Esophagus (tissue), 2 donors: Measurements from ENCODE around the gene CFTR. TPM values are rescaled to one million over a fixed set of nuclear protein-coding genes. Genes with fewer than 3 reads are reported as not detected.
A peak's percentile ranks its signal among the peaks of the same experiment; 100 is the strongest.

Experiments
- H3K27ac ChIP-seq, 2 donors: one replicate each; pipeline ENCODE4 v1.5.1; 2013; ENCODE audit warnings: low read depth in 2 of 2, mild to moderate bottlenecking in 2 of 2, inconsistent platforms in 1 of 2, low read length in 1 of 2, moderate library complexity in 1 of 2
- H3K27me3 ChIP-seq, 2 donors: one replicate each; pipeline ENCODE4 v1.6.1; 2013; ENCODE audit warnings: low read length in 2 of 2, control low read depth in 1 of 2, mild to moderate bottlenecking in 1 of 2; ENCODE audit not compliant: insufficient read depth in 2 of 2, control insufficient read depth in 1 of 2
- H3K36me3 ChIP-seq, 2 donors: one replicate each; pipeline ENCODE4 v1.6.1; 2013; ENCODE audit warnings: low read length in 1 of 2; ENCODE audit not compliant: control insufficient read depth in 2 of 2, insufficient read depth in 2 of 2
- H3K4me1 ChIP-seq, 2 donors: one replicate each; pipeline ENCODE4 v1.6.1; 2013; ENCODE audit warnings: low read length in 1 of 2; ENCODE audit not compliant: control insufficient read depth in 2 of 2, insufficient read depth in 2 of 2
- H3K4me3 ChIP-seq, 2 donors: one replicate each; pipeline ENCODE4 v1.5.1; 2013; ENCODE audit warnings: low read length in 2 of 2, mild to moderate bottlenecking in 2 of 2, low read depth in 1 of 2, moderate library complexity in 1 of 2
- H3K9me3 ChIP-seq, 2 donors: one replicate each; pipeline ENCODE4 v1.6.1; 2013; ENCODE audit warnings: mild to moderate bottlenecking in 2 of 2, low read depth in 1 of 2, low read length in 1 of 2, moderate library complexity in 1 of 2; ENCODE audit not compliant: control insufficient read depth in 2 of 2, insufficient read depth in 1 of 2
- WGBS, 2 donors: extraction: QIAGEN DNeasy Blood & Tissue Kit; methylation state at CpG; one replicate each; pipeline ENCODE4 v1.1.7; 2013; 5-methylcytosine and 5-hydroxymethylcytosine counted together
- polyA plus RNA-seq, 2 donors: library from polyadenylated mRNA; stranded (reverse); fragments of 200-250 nt; gene quantifications; one replicate each; pipeline ENCODE4 v1.2.3, GENCODE V29; 2013
- donor health status: healthy with polysubstance abuse.
- donor health status: Bipolar disorder and iron deficiency.

The CFTR gene
- polyA plus RNA-seq, 2 donors, result 0.29 to 1.2 TPM

DNA sequence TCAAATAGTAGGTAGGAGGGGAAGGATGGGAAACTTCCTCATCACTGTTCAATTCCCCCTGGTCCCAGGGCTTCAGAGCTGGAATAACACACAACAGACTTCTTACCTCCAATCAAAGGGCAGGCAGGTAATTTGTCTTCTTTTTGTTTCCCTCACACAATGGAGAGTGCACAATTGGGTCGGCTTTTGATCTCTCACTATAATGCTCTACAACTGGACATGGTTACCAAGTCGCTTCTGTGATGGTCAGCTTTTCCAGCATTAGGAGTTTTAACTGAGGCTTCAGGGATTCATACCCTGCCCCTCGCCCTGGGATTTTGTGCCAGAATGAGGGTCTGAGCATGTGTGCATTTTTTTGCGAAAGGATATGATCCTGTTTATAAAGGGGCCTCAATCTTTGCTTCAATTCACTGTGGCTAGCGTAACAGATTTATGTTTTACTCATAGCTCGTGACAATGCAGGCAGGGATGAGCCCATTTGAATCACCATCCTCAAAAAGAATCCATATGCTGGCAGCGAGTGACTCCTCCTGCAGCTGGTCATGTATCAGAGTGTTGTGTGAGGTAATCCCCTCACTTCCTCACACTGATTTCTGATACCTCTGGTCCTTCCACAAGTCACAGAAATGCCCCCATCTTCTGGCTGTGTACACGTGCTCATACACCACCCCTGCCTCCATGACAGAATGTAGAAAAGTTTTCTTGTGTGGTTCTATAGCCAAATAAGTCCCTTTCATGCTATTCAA, 203.8 kb downstream of the CFTR start:
- Histone ChIP-seq H3K4me3 (no peak overlapping the region), H3K9me3 (no peaks in the 10 kb centered on the region), H3K27me3 (no peaks in the 10 kb centered on the region), H3K36me3 (no peaks in the 10 kb centered on the region), H3K4me1 (no peaks in the 10 kb centered on the region), H3K27ac (no peak overlapping the region)
- 81% methylated on average over 8 of the region's 8 CpGs for WGBS, 2 donors

DNA sequence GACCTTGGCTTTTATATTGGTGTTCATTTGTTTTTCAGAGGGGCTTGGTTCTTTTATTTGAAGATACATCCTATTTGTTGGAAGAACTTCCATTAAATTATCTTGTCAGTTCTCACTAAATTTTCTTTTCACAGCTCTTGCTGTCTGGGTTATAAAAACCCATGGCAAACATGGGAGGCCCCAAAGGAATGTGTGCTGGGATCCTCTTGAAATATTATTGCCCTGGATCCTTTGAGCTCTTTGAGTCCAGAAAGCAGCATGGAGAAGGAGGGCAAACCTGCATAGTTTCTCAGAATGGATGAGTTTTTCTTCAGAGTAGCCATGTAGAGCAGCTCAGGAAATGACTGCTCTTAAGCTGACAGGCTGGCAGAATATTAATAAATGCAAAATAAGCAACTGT, 206.0 kb downstream of the CFTR start:
- H3K4me3 ChIP-seq, result no peak overlapping the region
- no peaks in the 10 kb centered on the region for H3K4me1 ChIP-seq
- no peaks in the 10 kb centered on the region for H3K27me3 ChIP-seq
- H3K36me3 ChIP-seq, result no peaks in the 10 kb centered on the region
- no peaks in the 10 kb centered on the region for H3K9me3 ChIP-seq
- no peak overlapping the region for H3K27ac ChIP-seq

- Histone ChIP-seq H3K27me3 (no peaks in the 10 kb centered on the region), H3K4me3 (no peak overlapping the region), H3K36me3 (no peaks in the 10 kb centered on the region), H3K27ac (peak overlapping the region in 1 of 2 donors; percentile 14), H3K4me1 (no peaks in the 10 kb centered on the region), H3K9me3 (no peaks in the 10 kb centered on the region)
These were observed 206.6 kb downstream of the CFTR start for GRCh38 chr7:117686311-117686935.

GRCh38 chr7:117688126-117688525, 208.3 kb downstream of the CFTR start:
- WGBS, 2 donors, result 57 to 74% methylated on average over 2 of the region's 2 CpGs
- no peaks in the 10 kb centered on the region for H3K27me3 ChIP-seq
- no peaks in the 10 kb centered on the region for H3K4me1 ChIP-seq
- no peaks in the 10 kb centered on the region for H3K9me3 ChIP-seq
- H3K36me3 ChIP-seq, result no peaks in the 10 kb centered on the region
- peak overlapping the region in 1 of 2 donors; percentile 74 for H3K27ac ChIP-seq
- H3K4me3 ChIP-seq, result no peak overlapping the region

GRCh38 chr7:117689406-117689805, 209.6 kb downstream of the CFTR start:
- peak overlapping the region; percentile 33 to 56 for H3K27ac ChIP-seq
- no peaks in the 10 kb centered on the region for H3K36me3 ChIP-seq
- no peaks in the 10 kb centered on the region for H3K27me3 ChIP-seq
- H3K4me3 ChIP-seq, result no peak overlapping the region
- no peaks in the 10 kb centered on the region for H3K9me3 ChIP-seq
- no peaks in the 10 kb centered on the region for H3K4me1 ChIP-seq

DNA sequence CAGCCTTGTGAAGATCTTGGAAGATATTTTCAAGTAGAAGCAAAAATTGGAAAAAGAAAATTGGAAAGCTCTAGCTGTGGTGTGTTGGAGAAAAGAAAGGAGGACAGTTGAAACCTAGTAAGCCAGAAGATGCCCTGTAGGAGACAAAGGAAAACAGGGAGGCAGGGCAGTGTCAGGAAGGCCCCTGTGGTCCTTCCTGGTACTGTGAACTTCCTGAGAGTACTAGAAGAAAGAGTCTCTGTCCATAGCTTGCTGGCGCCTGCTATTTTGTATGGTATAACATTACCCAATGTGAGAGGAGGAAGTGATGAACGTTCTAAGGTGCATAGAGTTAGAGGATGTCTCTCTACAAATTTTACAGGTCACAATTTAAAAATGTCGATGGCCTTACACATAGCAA, 210.3 kb downstream of the CFTR start:
- H3K4me3 ChIP-seq, result no peak overlapping the region

DNA sequence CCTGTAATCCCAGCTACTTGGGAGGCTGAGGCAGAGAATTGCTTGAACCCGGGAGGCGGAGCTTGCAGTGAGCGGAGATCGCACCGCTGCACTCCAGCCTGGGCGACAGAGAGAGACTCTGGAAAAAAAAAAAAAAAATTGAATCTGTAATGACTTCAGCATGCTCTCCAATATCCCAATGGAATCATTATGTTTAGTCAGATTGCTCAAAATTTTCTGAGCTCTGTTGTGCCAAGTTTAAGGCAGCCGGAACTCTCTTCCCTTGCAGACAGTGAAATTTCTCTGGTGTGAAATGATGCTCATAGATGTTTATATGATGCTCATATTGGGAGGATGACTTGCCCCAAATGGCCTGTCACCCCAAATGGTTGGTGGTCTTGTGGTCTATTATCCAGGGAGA, 212.5 kb downstream of the CFTR start:
- Histone ChIP-seq H3K36me3 (no peaks in the 10 kb centered on the region), H3K4me1 (no peaks in the 10 kb centered on the region), H3K27ac (no peak overlapping the region), H3K4me3 (no peak overlapping the region), H3K27me3 (no peaks in the 10 kb centered on the region), H3K9me3 (no peaks in the 10 kb centered on the region)
- WGBS, 2 donors, result 97 to 98% methylated on average over 7 of the region's 7 CpGs

More for the DNA sequence above, 210.3 kb downstream of the CFTR start:
- Histone ChIP-seq H3K36me3 (no peaks in the 10 kb centered on the region), H3K9me3 (no peaks in the 10 kb centered on the region), H3K4me1 (no peaks in the 10 kb centered on the region), H3K27ac (no peak overlapping the region), H3K27me3 (no peaks in the 10 kb centered on the region)
- WGBS, 2 donors, result 86 to 88% methylated on average over 3 of the region's 3 CpGs

GRCh38 chr7:117698018-117698417, 218.2 kb downstream of the CFTR start:
- Histone ChIP-seq H3K4me1 (no peaks in the 10 kb centered on the region), H3K36me3 (no peaks in the 10 kb centered on the region)
- 33 to 56% methylated on average over 2 of the region's 2 CpGs for WGBS, 2 donors

DNA sequence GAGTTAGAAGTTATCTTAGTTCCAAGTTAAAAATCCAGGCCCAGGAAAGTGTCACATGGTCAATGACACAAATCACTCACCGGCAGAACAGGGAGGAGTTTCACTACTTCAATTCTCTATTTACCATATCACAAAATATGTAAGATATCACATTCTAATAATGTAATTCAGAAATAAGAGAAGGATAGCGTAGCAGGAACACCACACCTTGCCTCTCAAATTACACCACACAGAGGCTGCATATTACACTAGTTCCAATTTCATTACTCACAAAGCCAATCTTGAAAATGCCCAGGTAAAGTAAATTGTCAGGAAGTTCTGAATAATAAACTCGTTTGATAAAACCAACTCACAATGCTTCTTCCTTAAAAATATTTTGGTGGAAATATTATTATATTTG, 224.2 kb downstream of the CFTR start:
- WGBS, 2 donors, result 64 to 68% methylated on average over 3 of the region's 3 CpGs

More at GRCh38 chr7:117698018-117698417, 218.2 kb downstream of the CFTR start:
- Histone ChIP-seq H3K27ac (no peak overlapping the region), H3K9me3 (no peaks in the 10 kb centered on the region), H3K4me3 (no peak overlapping the region), H3K27me3 (no peaks in the 10 kb centered on the region)

DNA sequence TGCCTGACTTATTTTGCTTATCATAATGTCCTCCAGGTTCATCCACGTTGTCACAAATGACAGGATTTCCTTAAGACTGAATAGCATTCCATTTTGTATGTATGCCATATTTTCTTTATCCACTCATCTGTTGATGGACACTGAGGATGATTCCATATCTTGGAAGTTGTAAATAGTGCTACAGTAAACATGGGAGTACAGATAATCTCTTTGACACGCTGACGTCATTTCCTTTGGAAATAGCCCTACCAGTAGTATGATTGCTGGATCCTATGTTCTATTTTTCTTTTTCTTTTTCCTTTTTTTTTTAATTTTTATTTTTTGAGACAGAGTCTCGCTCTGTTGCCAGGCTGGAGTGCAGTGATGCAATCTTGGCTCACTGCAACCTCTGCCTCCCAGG, 225.8 kb downstream of the CFTR start:
- 83 to 86% methylated on average over 4 of the region's 4 CpGs for WGBS, 2 donors
- Histone ChIP-seq H3K9me3 (no peaks in the 10 kb centered on the region), H3K4me3 (no peak overlapping the region), H3K27ac (no peak overlapping the region), H3K4me1 (no peaks in the 10 kb centered on the region), H3K36me3 (no peaks in the 10 kb centered on the region), H3K27me3 (no peaks in the 10 kb centered on the region)

More for the DNA sequence above, 224.2 kb downstream of the CFTR start:
- no peaks in the 10 kb centered on the region for H3K27me3 ChIP-seq
- H3K27ac ChIP-seq, result no peak overlapping the region
- no peaks in the 10 kb centered on the region for H3K9me3 ChIP-seq
- H3K4me1 ChIP-seq, result no peaks in the 10 kb centered on the region
- no peaks in the 10 kb centered on the region for H3K36me3 ChIP-seq
- no peak overlapping the region for H3K4me3 ChIP-seq
